ENCODE data around the gene FAM228A. TPM values are rescaled to one million over a fixed set of nuclear protein-coding genes. Genes with fewer than 3 reads are reported as not detected.

The FAM228A gene
- total and polyA plus RNA-seq, 2 of the 4 experiments (the other 2 are of a cell fraction), result not detected

GRCh38 chr2:24222946-24223345 lies 48.1 kb downstream of the FAM228A start:
- Histone ChIP-seq H3K4ac (ENCODE audit: low read depth, low read length) (no peak overlapping the region), H3K9ac (ENCODE audit: low read depth, low read length) (no peak overlapping the region), H3K4me1 (ENCODE audit: control insufficient read depth, insufficient read depth, low read length) (peaks cover 2% of the 10 kb centered on the region; the same call in 1 of the 2 replicates), H3K4me2 (ENCODE audit: low read depth, low read length) (no peak overlapping the region), H2AK5ac (ENCODE audit: low read depth, low read length) (no peak overlapping the region), H3K36me3 (ENCODE audit: control insufficient read depth, insufficient read depth, low read length) (peaks cover 6% of the 10 kb centered on the region; the same call in 1 of the 2 replicates), H3K9me3 (ENCODE audit: control insufficient read depth, insufficient read depth, low read length) (no peaks in the 10 kb centered on the region), H4K20me1 (ENCODE audit: insufficient read depth, low read length) (no peaks in the 10 kb centered on the region), H3K14ac (replicated peaks; ENCODE audit: low read depth, low read length) (no peak overlapping the region), H2BK120ac (ENCODE audit: low read depth, low read length) (no peak overlapping the region), H4K5ac (ENCODE audit: low read depth, low read length) (no peak overlapping the region), H3K27ac (ENCODE audit: insufficient read depth, low read length) (no peak overlapping the region), H2AK9ac (replicated peaks; ENCODE audit: low read depth, low read length, poor library complexity) (no peak overlapping the region), H3K79me1 (ENCODE audit: low read depth in 1 of 2, low read length in 2 of 2) (no peaks in the 10 kb centered on the region), H2BK20ac (ENCODE audit: low read depth, low read length) (no peak overlapping the region), H2AFZ (replicated peaks; ENCODE audit: low read length, poor library complexity) (no peak overlapping the region), H3K23ac (ENCODE audit: low read depth, low read length) (no peak overlapping the region), H2BK15ac (ENCODE audit: low read depth, low read length) (no peak overlapping the region), H4K91ac (ENCODE audit: insufficient read depth, low read depth, low read length) (no peak overlapping the region), H3K56ac (ENCODE audit: extremely low read depth, insufficient read depth, low read length) (no peak overlapping the region), H3K9me1 (ENCODE audit: insufficient read depth, low read length) (peaks cover 7% of the 10 kb centered on the region; the same call in 1 of the 2 replicates), H3K18ac (ENCODE audit: low read depth, low read length) (no peak overlapping the region), H3K4me3 (ENCODE audit: insufficient read depth, low read depth, low read length) (no peak overlapping the region), H3K27me3 (ENCODE audit: control insufficient read depth, insufficient read depth, low read length) (no peaks in the 10 kb centered on the region), H2BK5ac (ENCODE audit: low read depth, low read length, poor library complexity, severe bottlenecking) (no peak overlapping the region), H4K8ac (ENCODE audit: low read depth in 2 of 2, low read length in 2 of 2) (no peak overlapping the region)
- in situ Hi-C loops (cut with MboI; ENCODE audit: low sequenced_read_pairs), result no loop called here
- no peak for ATAC-seq (ENCODE audit: low read depth)
- TF ChIP-seq, protein P1, sequence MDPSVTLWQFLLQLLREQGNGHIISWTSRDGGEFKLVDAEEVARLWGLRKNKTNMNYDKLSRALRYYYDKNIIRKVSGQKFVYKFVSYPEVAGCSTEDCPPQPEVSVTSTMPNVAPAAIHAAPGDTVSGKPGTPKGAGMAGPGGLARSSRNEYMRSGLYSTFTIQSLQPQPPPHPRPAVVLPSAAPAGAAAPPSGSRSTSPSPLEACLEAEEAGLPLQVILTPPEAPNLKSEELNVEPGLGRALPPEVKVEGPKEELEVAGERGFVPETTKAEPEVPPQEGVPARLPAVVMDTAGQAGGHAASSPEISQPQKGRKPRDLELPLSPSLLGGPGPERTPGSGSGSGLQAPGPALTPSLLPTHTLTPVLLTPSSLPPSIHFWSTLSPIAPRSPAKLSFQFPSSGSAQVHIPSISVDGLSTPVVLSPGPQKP (IDR thresholded peaks at IDR 0.05; ENCODE audit: borderline replicate concordance, low read depth, low read length), result no peak
- TF ChIP-seq RCOR1 (IDR thresholded peaks at IDR 0.05; ENCODE audit: insufficient replicate concordance, low read length) (no peak), CEBPB (IDR thresholded peaks at IDR 0.05; ENCODE audit: low read depth, low read length) (no peak), RAD21 (IDR thresholded peaks at IDR 0.05; ENCODE audit: low read length) (no peak), MAFK (IDR thresholded peaks at IDR 0.05; ENCODE audit: low read depth, low read length) (no peak), BHLHE40 (IDR thresholded peaks at IDR 0.05; ENCODE audit: low read depth, low read length) (no peak), MAZ (IDR thresholded peaks at IDR 0.05; ENCODE audit: borderline replicate concordance, low read depth, low read length) (no peak), MXI1 (IDR thresholded peaks at IDR 0.05; ENCODE audit: borderline replicate concordance, low read depth, low read length) (no peak), FOS (IDR thresholded peaks at IDR 0.05; ENCODE audit: low read depth, low read length) (no peak), RFX5 (IDR thresholded peaks at IDR 0.05; ENCODE audit: low read depth, low read length) (no peak), NFE2L2 (IDR thresholded peaks at IDR 0.05; ENCODE audit: low read depth, low read length) (no peak), POLR2A (IDR thresholded peaks at IDR 0.05; ENCODE audit: low read depth, low read length) (no peak), USF2 (IDR thresholded peaks at IDR 0.05; ENCODE audit: low read depth, low read length) (no peak)
- TF ChIP-seq, protein P2, sequence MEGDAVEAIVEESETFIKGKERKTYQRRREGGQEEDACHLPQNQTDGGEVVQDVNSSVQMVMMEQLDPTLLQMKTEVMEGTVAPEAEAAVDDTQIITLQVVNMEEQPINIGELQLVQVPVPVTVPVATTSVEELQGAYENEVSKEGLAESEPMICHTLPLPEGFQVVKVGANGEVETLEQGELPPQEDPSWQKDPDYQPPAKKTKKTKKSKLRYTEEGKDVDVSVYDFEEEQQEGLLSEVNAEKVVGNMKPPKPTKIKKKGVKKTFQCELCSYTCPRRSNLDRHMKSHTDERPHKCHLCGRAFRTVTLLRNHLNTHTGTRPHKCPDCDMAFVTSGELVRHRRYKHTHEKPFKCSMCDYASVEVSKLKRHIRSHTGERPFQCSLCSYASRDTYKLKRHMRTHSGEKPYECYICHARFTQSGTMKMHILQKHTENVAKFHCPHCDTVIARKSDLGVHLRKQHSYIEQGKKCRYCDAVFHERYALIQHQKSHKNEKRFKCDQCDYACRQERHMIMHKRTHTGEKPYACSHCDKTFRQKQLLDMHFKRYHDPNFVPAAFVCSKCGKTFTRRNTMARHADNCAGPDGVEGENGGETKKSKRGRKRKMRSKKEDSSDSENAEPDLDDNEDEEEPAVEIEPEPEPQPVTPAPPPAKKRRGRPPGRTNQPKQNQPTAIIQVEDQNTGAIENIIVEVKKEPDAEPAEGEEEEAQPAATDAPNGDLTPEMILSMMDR (conservative IDR thresholded peaks at IDR 0.05; ENCODE audit: low read depth, low read length), result no peak
- intact Hi-C loops (cut with micrococcal nuclease), result no loop called here
- POLR2A ChIA-PET (ENCODE audit: unreplicated experiment), result no interaction called here
- no CpG with 5 or more reads among the region's 6 CpGs for WGBS, 2 experiments (ENCODE audit: extremely low coverage in 2 of 2, insufficient read length in 1 of 2)
- no peak for DNase-seq
- CTCF ChIA-PET, result interaction anchor here (0.8 kb wide), 1 partner anchor 138 kb away, joined by 3 read pairs; the partner anchor contains the start of gene TP53I3
- no TSS peak for BruUV-seq (replicated peaks)
- dilution Hi-C loops (cut with HindIII; ENCODE audit: low sequenced_read_pairs, unreplicated experiment), result no loop called here
